Activated naive CD8-positive, alpha-beta T cell (primary cell): ENCODE measurements around the gene MYBPC2.

Experiments used
- H3K27ac Mint-ChIP-seq: one replicate; pipeline ENCODE4 v1.8.0; 2021; ENCODE audit warnings: mixed read lengths
- H3K27me3 Mint-ChIP-seq: one replicate; pipeline ENCODE4 v1.8.0; 2021; ENCODE audit warnings: mixed read lengths
- H3K36me3 Mint-ChIP-seq: one replicate; pipeline ENCODE4 v1.8.0; 2021; ENCODE audit warnings: mixed read lengths
- H3K4me1 Mint-ChIP-seq: one replicate; pipeline ENCODE4 v1.8.0; 2021; ENCODE audit warnings: low read depth, mixed read lengths
- H3K4me3 Mint-ChIP-seq: one replicate; pipeline ENCODE4 v1.8.0; 2021; ENCODE audit warnings: mild to moderate bottlenecking, mixed read lengths
- H3K9me3 Mint-ChIP-seq: one replicate; pipeline ENCODE4 v1.8.0; 2021; ENCODE audit warnings: low read depth, mixed read lengths

Gene MYBPC2

GRCh38 chr19:50486823-50487515 is 54.3 kb downstream of the MYBPC2 start:
- Mint-ChIP-seq H3K27me3 (no peaks in the 10 kb centered on the region), H3K36me3 (peaks cover 7% of the 10 kb centered on the region), H3K4me3 (no peak overlapping the region), H3K9me3 (no peaks in the 10 kb centered on the region), H3K4me1 (peaks cover 22% of the 10 kb centered on the region), H3K27ac (no peak overlapping the region)

GRCh38 chr19:50488389-50489194 is 55.9 kb downstream of the MYBPC2 start:
- Mint-ChIP-seq H3K36me3 (peaks cover 4% of the 10 kb centered on the region), H3K27ac (no peak overlapping the region), H3K4me1 (peaks cover 28% of the 10 kb centered on the region), H3K9me3 (no peaks in the 10 kb centered on the region), H3K27me3 (no peaks in the 10 kb centered on the region), H3K4me3 (no peak overlapping the region)

GRCh38 chr19:50489461-50490011 is 56.8 kb downstream of the MYBPC2 start:
- Mint-ChIP-seq H3K4me1 (peaks cover 28% of the 10 kb centered on the region), H3K9me3 (no peaks in the 10 kb centered on the region), H3K36me3 (peaks cover 4% of the 10 kb centered on the region), H3K27me3 (no peaks in the 10 kb centered on the region), H3K4me3 (no peak overlapping the region), H3K27ac (no peak overlapping the region)

GRCh38 chr19:50490411-50490811 is 57.7 kb downstream of the MYBPC2 start:
- H3K4me1 Mint-ChIP-seq: peaks cover 28% of the 10 kb centered on the region

GRCh38 chr19:50490991-50491472 is 58.3 kb downstream of the MYBPC2 start:
- peaks cover 4% of the 10 kb centered on the region for H3K36me3 Mint-ChIP-seq

More at GRCh38 chr19:50490411-50490811, 57.7 kb downstream of the MYBPC2 start:
- H3K36me3 Mint-ChIP-seq: peaks cover 4% of the 10 kb centered on the region
- H3K4me3 Mint-ChIP-seq: no peak overlapping the region
- no peaks in the 10 kb centered on the region for H3K9me3 Mint-ChIP-seq
- no peaks in the 10 kb centered on the region for H3K27me3 Mint-ChIP-seq
- no peak overlapping the region for H3K27ac Mint-ChIP-seq

GRCh38 chr19:50492303-50493052 is 59.8 kb downstream of the MYBPC2 start:
- Mint-ChIP-seq H3K27ac (peak overlapping the region; percentile 58), H3K4me3 (peak overlapping the region; percentile 58), H3K9me3 (no peaks in the 10 kb centered on the region)

More at GRCh38 chr19:50490991-50491472, 58.3 kb downstream of the MYBPC2 start:
- Mint-ChIP-seq H3K4me3 (no peak overlapping the region), H3K27ac (no peak overlapping the region), H3K27me3 (no peaks in the 10 kb centered on the region), H3K4me1 (peaks cover 28% of the 10 kb centered on the region), H3K9me3 (no peaks in the 10 kb centered on the region)

GRCh38 chr19:50493171-50493570 is 60.5 kb downstream of the MYBPC2 start:
- no peaks in the 10 kb centered on the region for H3K36me3 Mint-ChIP-seq
- H3K4me1 Mint-ChIP-seq: peaks cover 25% of the 10 kb centered on the region
- H3K27me3 Mint-ChIP-seq: no peaks in the 10 kb centered on the region
- no peak overlapping the region for H3K4me3 Mint-ChIP-seq
- H3K27ac Mint-ChIP-seq: no peak overlapping the region
- H3K9me3 Mint-ChIP-seq: no peaks in the 10 kb centered on the region

More at GRCh38 chr19:50492303-50493052, 59.8 kb downstream of the MYBPC2 start:
- Mint-ChIP-seq H3K36me3 (no peaks in the 10 kb centered on the region), H3K27me3 (no peaks in the 10 kb centered on the region), H3K4me1 (peaks cover 28% of the 10 kb centered on the region)

GRCh38 chr19:50494186-50495019 is 61.7 kb downstream of the MYBPC2 start:
- Mint-ChIP-seq H3K9me3 (no peaks in the 10 kb centered on the region), H3K27ac (no peak overlapping the region), H3K4me3 (no peak overlapping the region), H3K4me1 (peaks cover 22% of the 10 kb centered on the region), H3K27me3 (no peaks in the 10 kb centered on the region), H3K36me3 (no peaks in the 10 kb centered on the region)

GRCh38 chr19:50495020-50495531 is 62.4 kb downstream of the MYBPC2 start:
- no peak overlapping the region for H3K27ac Mint-ChIP-seq
- H3K4me3 Mint-ChIP-seq: no peak overlapping the region
- no peaks in the 10 kb centered on the region for H3K9me3 Mint-ChIP-seq
- no peaks in the 10 kb centered on the region for H3K36me3 Mint-ChIP-seq
- H3K4me1 Mint-ChIP-seq: peaks cover 22% of the 10 kb centered on the region
- H3K27me3 Mint-ChIP-seq: no peaks in the 10 kb centered on the region

GRCh38 chr19:50496189-50497021 is 63.7 kb downstream of the MYBPC2 start:
- peaks cover 11% of the 10 kb centered on the region for H3K4me1 Mint-ChIP-seq
- H3K27ac Mint-ChIP-seq: no peak overlapping the region
- H3K36me3 Mint-ChIP-seq: no peaks in the 10 kb centered on the region
- H3K4me3 Mint-ChIP-seq: no peak overlapping the region
- no peaks in the 10 kb centered on the region for H3K27me3 Mint-ChIP-seq
- H3K9me3 Mint-ChIP-seq: no peaks in the 10 kb centered on the region

GRCh38 chr19:50497022-50497405 is 64.3 kb downstream of the MYBPC2 start:
- Mint-ChIP-seq H3K27me3 (no peaks in the 10 kb centered on the region), H3K27ac (no peak overlapping the region), H3K4me1 (peaks cover 5% of the 10 kb centered on the region), H3K36me3 (no peaks in the 10 kb centered on the region), H3K4me3 (no peak overlapping the region), H3K9me3 (no peaks in the 10 kb centered on the region)

GRCh38 chr19:50498219-50499056 is 65.7 kb downstream of the MYBPC2 start:
- no peaks in the 10 kb centered on the region for H3K27me3 Mint-ChIP-seq
- no peaks in the 10 kb centered on the region for H3K9me3 Mint-ChIP-seq
- no peaks in the 10 kb centered on the region for H3K4me1 Mint-ChIP-seq
- H3K4me3 Mint-ChIP-seq: no peak overlapping the region
- H3K27ac Mint-ChIP-seq: no peak overlapping the region
- H3K36me3 Mint-ChIP-seq: no peaks in the 10 kb centered on the region
